ENCODE data around the gene BAG2.

Gene BAG2

GRCh38 chr6:57134954-57135353, 37.2 kb upstream of the BAG2 start:
- H3K36me3 ChIP-seq (ENCODE audit: control insufficient read depth, insufficient read depth, low read length), result no peaks in the 10 kb centered on the region

GRCh38 chr6:57135885-57136284, 36.2 kb upstream of the BAG2 start:
- H3K36me3 ChIP-seq (ENCODE audit: control insufficient read depth, insufficient read depth, low read length), result no peaks in the 10 kb centered on the region

More at GRCh38 chr6:57134954-57135353, 37.2 kb upstream of the BAG2 start:
- Histone ChIP-seq H3K4me1 (peaks cover 3% of the 10 kb centered on the region), H3K9ac (no peak overlapping the region), H3K27ac (no peak overlapping the region), H3K4me3 (ENCODE audit: low read depth, low read length) (no peak overlapping the region), H3K27me3 (ENCODE audit: control insufficient read depth, insufficient read depth, low read length) (no peaks in the 10 kb centered on the region), H2AFZ (no peak overlapping the region), H3K9me3 (ENCODE audit: control insufficient read depth, low read length) (no peaks in the 10 kb centered on the region), H3K79me2 (no peaks in the 10 kb centered on the region), H3K4me2 (ENCODE audit: low read length) (no peak overlapping the region)
- no peak for TF ChIP-seq CTCF (IDR thresholded peaks at IDR 0.05)

DNA sequence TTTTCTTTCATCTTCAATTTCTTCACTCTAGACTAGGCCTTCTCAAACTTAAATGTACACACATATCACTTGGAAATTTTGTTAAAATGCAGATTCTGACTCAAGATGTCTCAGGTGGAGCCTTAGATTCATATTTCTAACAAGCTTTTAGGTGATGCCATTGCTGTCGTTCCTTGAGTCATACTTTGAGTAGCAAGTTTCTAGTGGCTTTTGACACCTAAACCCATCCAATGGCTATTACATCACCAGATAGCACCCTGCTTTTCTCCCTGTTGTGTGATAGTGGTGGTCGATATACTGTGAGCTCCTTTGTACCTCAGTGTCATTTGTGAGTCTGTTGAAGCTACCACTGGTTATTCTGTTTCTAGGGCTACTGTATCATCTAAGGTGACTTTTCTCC, 34.8 kb upstream of the BAG2 start:
- H3K9me3 ChIP-seq (ENCODE audit: control insufficient read depth, low read length), result no peaks in the 10 kb centered on the region
- H3K36me3 ChIP-seq (ENCODE audit: control insufficient read depth, insufficient read depth, low read length), result no peaks in the 10 kb centered on the region
- no peak overlapping the region for H3K4me3 ChIP-seq (ENCODE audit: low read depth, low read length)
- H3K27ac ChIP-seq, result no peak overlapping the region
- H3K4me2 ChIP-seq (ENCODE audit: low read length), result no peak overlapping the region
- no peaks in the 10 kb centered on the region for H3K4me1 ChIP-seq
- no peak for TF ChIP-seq CTCF (IDR thresholded peaks at IDR 0.05)
- no peaks in the 10 kb centered on the region for H3K79me2 ChIP-seq
- H3K27me3 ChIP-seq (ENCODE audit: control insufficient read depth, insufficient read depth, low read length), result no peaks in the 10 kb centered on the region
- H3K9ac ChIP-seq, result no peak overlapping the region
- no peak overlapping the region for H2AFZ ChIP-seq

More at GRCh38 chr6:57135885-57136284, 36.2 kb upstream of the BAG2 start:
- H3K27ac ChIP-seq, result no peak overlapping the region
- no peak overlapping the region for H2AFZ ChIP-seq
- no peaks in the 10 kb centered on the region for H3K9me3 ChIP-seq (ENCODE audit: control insufficient read depth, low read length)
- no peaks in the 10 kb centered on the region for H3K79me2 ChIP-seq
- H3K4me2 ChIP-seq (ENCODE audit: low read length), result no peak overlapping the region
- no peaks in the 10 kb centered on the region for H3K27me3 ChIP-seq (ENCODE audit: control insufficient read depth, insufficient read depth, low read length)
- no peak overlapping the region for H3K9ac ChIP-seq
- H3K4me1 ChIP-seq, result no peaks in the 10 kb centered on the region
- H3K4me3 ChIP-seq (ENCODE audit: low read depth, low read length), result no peak overlapping the region
- no peak for TF ChIP-seq CTCF (IDR thresholded peaks at IDR 0.05)

- Histone ChIP-seq H3K36me3 (ENCODE audit: control insufficient read depth, insufficient read depth, low read length) (no peaks in the 10 kb centered on the region), H3K4me2 (ENCODE audit: low read length) (no peak overlapping the region)
- no peak for TF ChIP-seq CTCF (IDR thresholded peaks at IDR 0.05)
Observed at GRCh38 chr6:57138026-57138425, 34.1 kb upstream of the BAG2 start.

DNA sequence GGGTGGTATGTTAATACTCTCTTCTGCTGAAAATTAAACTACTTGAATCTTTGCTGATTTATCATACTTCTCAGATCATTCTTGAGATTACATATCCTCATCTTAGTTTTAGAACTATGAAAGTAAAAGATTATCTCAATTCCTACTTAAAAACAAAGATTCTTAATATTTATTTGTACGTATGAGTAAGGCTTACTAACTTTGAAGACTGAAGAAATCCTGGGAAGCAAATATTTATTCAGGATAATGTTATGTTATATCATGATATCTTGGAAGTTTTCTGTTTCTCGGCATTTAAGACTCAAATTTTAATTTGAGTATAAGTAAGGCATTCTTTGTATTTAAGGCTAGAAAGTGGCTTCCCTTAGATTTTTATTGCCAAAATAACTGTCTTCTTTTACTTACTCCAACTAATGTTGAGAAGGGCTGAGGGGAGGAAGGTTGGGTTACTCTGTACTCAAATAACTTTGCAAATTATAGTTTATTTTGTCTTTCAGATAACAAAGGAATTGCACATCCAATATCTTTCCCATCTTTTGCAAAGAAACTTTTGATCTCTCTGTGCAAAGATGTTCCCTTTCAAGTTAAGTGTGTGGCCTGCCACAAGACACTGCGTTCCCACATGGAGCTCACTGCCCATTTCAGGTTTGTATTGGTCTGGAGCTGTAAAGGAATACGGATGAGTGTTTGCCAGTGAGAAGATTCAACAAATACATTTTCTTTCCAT, 30.5 kb upstream of the BAG2 start:
- H3K4me1 ChIP-seq, result no peaks in the 10 kb centered on the region
- no peak overlapping the region for H3K9ac ChIP-seq
- H3K27me3 ChIP-seq (ENCODE audit: control insufficient read depth, insufficient read depth, low read length), result no peaks in the 10 kb centered on the region
- TF ChIP-seq CTCF (IDR thresholded peaks at IDR 0.05), result no peak
- no peak overlapping the region for H2AFZ ChIP-seq
- no peak overlapping the region for H3K4me3 ChIP-seq (ENCODE audit: low read depth, low read length)
- no peaks in the 10 kb centered on the region for H3K79me2 ChIP-seq
- no peak overlapping the region for H3K27ac ChIP-seq
- no peak overlapping the region for H3K4me2 ChIP-seq (ENCODE audit: low read length)
- no peaks in the 10 kb centered on the region for H3K9me3 ChIP-seq (ENCODE audit: control insufficient read depth, low read length)
- H3K36me3 ChIP-seq (ENCODE audit: control insufficient read depth, insufficient read depth, low read length), result no peaks in the 10 kb centered on the region

More at GRCh38 chr6:57138026-57138425, 34.1 kb upstream of the BAG2 start:
- Histone ChIP-seq H3K4me1 (no peaks in the 10 kb centered on the region), H3K9ac (no peak overlapping the region), H3K27ac (no peak overlapping the region), H3K9me3 (ENCODE audit: control insufficient read depth, low read length) (no peaks in the 10 kb centered on the region), H3K79me2 (no peaks in the 10 kb centered on the region), H3K4me3 (ENCODE audit: low read depth, low read length) (no peak overlapping the region), H2AFZ (no peak overlapping the region), H3K27me3 (ENCODE audit: control insufficient read depth, insufficient read depth, low read length) (no peaks in the 10 kb centered on the region)

Data from parathyroid adenoma (tissue), 2 donors.